HCT116 (cell line): ENCODE data around the gene TRIM26. TPM values are rescaled to one million over a fixed set of nuclear protein-coding genes. Genes with fewer than 3 reads are reported as not detected.

ENCODE experiments used
- ATAC-seq: fragments of 200-7000 bp; cut with Tn5 transposase; 2 replicates; pipeline ENCODE4 v1.9.1; 2020; ENCODE audit warnings: mild to moderate bottlenecking, moderate library complexity
- BruUV-seq: library from RNA; stranded (reverse); fragments of 400-500 nt; replicated peaks from 2 replicates; lab custom pipeline; 2021; lab: Mats Ljungman, UMichigan
- CTCF ChIA-PET: fragments of 300-600 bp; sonication (Branson Sonifier 250); formaldehyde crosslinking; loops from one replicate; lab custom pipeline; 2021; ENCODE audit warnings: antibody characterized with exemption; lab: Charles Lee
- POLR2A ChIA-PET: fragments of 300-600, 350-600 bp; sonication (Branson Sonifier 250); formaldehyde crosslinking; loops from one replicate; lab custom pipeline; 2021; ENCODE audit warnings: antibody characterized with exemption; lab: Charles Lee
- RAD21 ChIA-PET, 2 experiments: fragments of 300-600 bp; sonication (Branson Sonifier 250); formaldehyde crosslinking; loops; one replicate each; lab custom pipeline; 2023; ENCODE audit warnings: low total read pairs in 2 of 2; ENCODE audit not compliant: uncharacterized antibody in 2 of 2, unreplicated experiment in 2 of 2, low non-redundant PET in 1 of 2; lab: Charles Lee
- DNase-seq: peaks from one replicate; pipeline ENCODE4 v3.0.0-alpha.2; 2010; ENCODE audit warnings: low read depth, low spot score
- H2AFZ ChIP-seq: fragments of 200-600 bp; shearing (Covaris generic), sonication (generic); 2 replicates; pipeline ENCODE4 v1.6.1; 2017; ENCODE audit warnings: low read depth, mixed run types, mixed read lengths, antibody characterized with exemption, low read length; ENCODE audit not compliant: poor library complexity, severe bottlenecking
- H3K27ac ChIP-seq: 2 replicates; pipeline ENCODE4 v1.5.1; 2012; ENCODE audit warnings: low read depth, low read length
- H3K27me3 ChIP-seq: fragments of 200-600 bp; sonication (generic); 2 replicates; pipeline ENCODE4 v1.6.1; 2016; ENCODE audit warnings: mixed run types, low read length, mixed read lengths; ENCODE audit not compliant: insufficient read depth
- H3K36me3 ChIP-seq, 2 experiments: fragments of 200-500 bp in 1 of 2; fragments of 200-600 bp in 1 of 2; sonication (Bioruptor generic) in 1 of 2; sonication (generic) in 1 of 2; 2 replicates each; pipeline versions ENCODE4 v1.5.1 to v1.6.1; 2014 to 2016; ENCODE audit warnings: low read length in 2 of 2, inconsistent platforms in 1 of 2, mixed read lengths in 1 of 2, mixed run types in 1 of 2; ENCODE audit not compliant: insufficient read depth in 2 of 2, control insufficient read depth in 1 of 2
- H3K4me1 ChIP-seq, 2 experiments: fragments of 200-600 bp in 1 of 2; sonication (generic) in 1 of 2; 2 replicates each; pipeline versions ENCODE4 v1.5.1 to v1.6.1; 2012 to 2017; ENCODE audit warnings: low read length in 2 of 2, inconsistent platforms in 1 of 2, mild to moderate bottlenecking in 1 of 2, mixed read lengths in 1 of 2, mixed run types in 1 of 2, moderate library complexity in 1 of 2; ENCODE audit not compliant: insufficient read depth in 2 of 2, control insufficient read depth in 1 of 2
- H3K4me2 ChIP-seq: fragments of 200-600 bp; sonication (generic); 2 replicates; pipeline ENCODE4 v1.6.1; 2017; ENCODE audit warnings: mixed run types, low read length, mixed read lengths
- H3K4me3 ChIP-seq, 2 experiments: fragments of 200-600 bp in 1 of 2; sonication (generic) in 1 of 2; replicated peaks in 1 of 2; 2 replicates each; pipeline ENCODE4 v1.5.1; 2011 to 2016; ENCODE audit warnings: low read length in 2 of 2, control low read depth in 1 of 2, low read depth in 1 of 2, mild to moderate bottlenecking in 1 of 2, mixed read lengths in 1 of 2, mixed run types in 1 of 2
- H3K79me2 ChIP-seq: fragments of 200-600 bp; sonication (generic); 2 replicates; pipeline ENCODE4 v1.6.1; 2017; ENCODE audit warnings: mild to moderate bottlenecking, mixed run types, low read length, moderate library complexity, mixed read lengths; ENCODE audit not compliant: insufficient read depth
- H3K9ac ChIP-seq: fragments of 200-600 bp; sonication (generic); 2 replicates; pipeline ENCODE4 v1.6.1; 2016; ENCODE audit warnings: low read length, mixed read lengths
- H3K9me2 ChIP-seq: fragments of 200-600 bp; sonication (generic), shearing (Covaris generic); 2 replicates; pipeline ENCODE4 v1.6.1; 2017; ENCODE audit warnings: mixed run types, mild to moderate bottlenecking, moderate library complexity; ENCODE audit not compliant: insufficient read depth
- H3K9me3 ChIP-seq, 2 experiments: fragments of 200-500 bp in 1 of 2; fragments of 200-600 bp in 1 of 2; sonication (Bioruptor generic) in 1 of 2; sonication (generic) in 1 of 2; 2 replicates each; pipeline ENCODE4 v1.6.1; 2014 to 2017; ENCODE audit warnings: low read length in 2 of 2, mixed read lengths in 2 of 2, inconsistent platforms in 1 of 2, low read depth in 1 of 2, mild to moderate bottlenecking in 1 of 2, mixed run types in 1 of 2, moderate library complexity in 1 of 2; ENCODE audit not compliant: control insufficient read depth in 1 of 2, insufficient read depth in 1 of 2
- H4K20me1 ChIP-seq: fragments of 200-600 bp; sonication (generic), shearing (Covaris generic); 2 replicates; pipeline ENCODE4 v1.6.1; 2017; ENCODE audit warnings: mixed run types, mild to moderate bottlenecking, moderate library complexity; ENCODE audit not compliant: insufficient read depth
- ATF3 ChIP-seq: IDR thresholded peaks from 2 replicates; pipeline ENCODE4 v1.6.1; 2012
- CBX3 ChIP-seq: IDR thresholded peaks from 2 replicates; pipeline ENCODE4 v1.6.1; 2012; ENCODE audit warnings: low read depth
- CEBPB ChIP-seq: IDR thresholded peaks from 2 replicates; pipeline ENCODE4 v1.6.1; 2012; ENCODE audit warnings: low read depth
- EGR1 ChIP-seq: IDR thresholded peaks from 2 replicates; pipeline ENCODE4 v1.6.1; 2012; ENCODE audit warnings: low read depth
- ELF1 ChIP-seq: IDR thresholded peaks from 2 replicates; pipeline ENCODE4 v1.6.1; 2012; ENCODE audit warnings: low read depth, borderline replicate concordance
- EZH2 ChIP-seq: fragments of 200-600 bp; sonication (generic); IDR thresholded peaks from 2 replicates; pipeline ENCODE4 v1.6.1; 2017; ENCODE audit warnings: antibody characterized with exemption, mixed run types
- EZH2phosphoT487 ChIP-seq: fragments of 200-600 bp; IDR thresholded peaks from 2 replicates; pipeline ENCODE4 v1.6.1; 2018; ENCODE audit warnings: antibody characterized with exemption, borderline replicate concordance
- FOSL1 ChIP-seq: IDR thresholded peaks from 2 replicates; pipeline ENCODE4 v1.6.1; 2012; ENCODE audit warnings: low read depth
- JUND ChIP-seq: IDR thresholded peaks from 2 replicates; pipeline ENCODE4 v1.6.1; 2012
- MAX ChIP-seq: IDR thresholded peaks from 2 replicates; pipeline ENCODE4 v1.6.1; 2012
- POLR2AphosphoS5 ChIP-seq: IDR thresholded peaks from 2 replicates; pipeline ENCODE4 v1.6.1; 2011; ENCODE audit warnings: mild to moderate bottlenecking, low read depth, low read length, moderate library complexity
- RAD21 ChIP-seq: IDR thresholded peaks from 2 replicates; pipeline ENCODE4 v1.6.1; 2012; ENCODE audit warnings: low read depth, mild to moderate bottlenecking
- REST ChIP-seq: IDR thresholded peaks from 2 replicates; pipeline ENCODE4 v1.6.1; 2012; ENCODE audit warnings: low read depth
- SIN3A ChIP-seq: IDR thresholded peaks from 2 replicates; pipeline ENCODE4 v1.6.1; 2012; ENCODE audit warnings: low read depth
- SP1 ChIP-seq: IDR thresholded peaks from 2 replicates; pipeline ENCODE4 v1.6.1; 2012; ENCODE audit warnings: low read depth
- SRF ChIP-seq: IDR thresholded peaks from 2 replicates; pipeline ENCODE4 v1.6.1; 2012; ENCODE audit warnings: low read depth
- TCF7L2 ChIP-seq: IDR thresholded peaks from 2 replicates; pipeline ENCODE4 v1.7.0; 2011; ENCODE audit warnings: borderline replicate concordance, inconsistent platforms; ENCODE audit not compliant: insufficient read depth, insufficient read length; ENCODE audit errors: extremely low read depth
- ZBTB33 ChIP-seq: IDR thresholded peaks from 2 replicates; pipeline ENCODE4 v1.6.1; 2011; ENCODE audit warnings: mild to moderate bottlenecking, low read length, moderate library complexity; ENCODE audit not compliant: insufficient replicate concordance; ENCODE audit errors: extremely low read depth
- ZFX ChIP-seq: fragments of 450-650 bp; IDR thresholded peaks from 2 replicates; pipeline ENCODE4 v1.6.1; 2017
- ZNF274 ChIP-seq: fragments of 200-500 bp; sonication (Bioruptor generic); IDR thresholded peaks from 2 replicates; pipeline ENCODE4 v1.6.1; 2014; ENCODE audit warnings: mild to moderate bottlenecking, low read depth, low read length, inconsistent platforms
- intact Hi-C: fragments of 100-400 bp; cut with micrococcal nuclease; formaldehyde crosslinking; loops from 2 replicates; pipeline ENCODE4 v1.10.0; 2022
- total RNA-seq: library from RNA; stranded (reverse); gene quantifications from one replicate; pipeline ENCODE4 v1.2.1, GENCODE V29; 2021; ENCODE audit not compliant: unreplicated experiment

The TRIM26 gene
- total RNA-seq, 1 experiment from 2014 or later: 32.2 TPM

- Histone ChIP-seq H2AFZ (no peak overlapping the region), H3K36me3 (no peaks in the 10 kb centered on the region; a peak in 1 of 4 replicates), H4K20me1 (no peaks in the 10 kb centered on the region), H3K9me3 (no peaks in the 10 kb centered on the region), H3K79me2 (peaks cover 95% of the 10 kb centered on the region), H3K9me2 (no peaks in the 10 kb centered on the region), H3K4me2 (no peak overlapping the region), H3K27me3 (no peaks in the 10 kb centered on the region), H3K4me3 (no peak overlapping the region), H3K4me1 (peaks cover 0 to 9% of the 10 kb centered on the region in 2 experiments; a peak in 3 of 4 replicates), H3K9ac (no peak overlapping the region), H3K27ac (no peak overlapping the region)
- ChIA-PET CTCF (interaction anchor here (1.3 kb wide), 1 partner anchor 12 kb away, joined by 3 read pairs; no protein-coding TSS in a partner anchor), POLR2A (no interaction called here), RAD21 (no interaction called here)
- DNase-seq (no peak), ATAC-seq (no peak)
- no peak for TF ChIP-seq EZH2phosphoT487
- TF ChIP-seq ELF1: no peak
- TF ChIP-seq REST: no peak
- TF ChIP-seq TCF7L2: no peak
- TF ChIP-seq SIN3A: no peak
- no peak for TF ChIP-seq ZFX
- TF ChIP-seq CBX3: no peak
- no peak for TF ChIP-seq MAX
- no peak for TF ChIP-seq EGR1
- no peak for TF ChIP-seq JUND
- no peak for TF ChIP-seq ZNF274
- TF ChIP-seq SP1: no peak
- TF ChIP-seq SRF: no peak
- no peak for TF ChIP-seq RAD21
- no peak for TF ChIP-seq POLR2AphosphoS5
- no peak for TF ChIP-seq CEBPB
- no peak for TF ChIP-seq EZH2
- TF ChIP-seq FOSL1: no peak
- TF ChIP-seq ZBTB33: no peak
- no peak for TF ChIP-seq ATF3
- no TSS peak for BruUV-seq
- intact Hi-C loops: no loop called here
Observed at GRCh38 chr6:30206799-30207618, 6.2 kb downstream of the TRIM26 start.
